A549 treated with GW870086 at 1 μM for 4 hours (cell line): ENCODE measurements around the gene TBL2. TPM values are rescaled to one million over a fixed set of nuclear protein-coding genes. Genes with fewer than 3 reads are reported as not detected.

Source experiments
- total RNA-seq: library from RNA; stranded (reverse); fragments of 200-300 nt; extraction: Qiagen RNA extraction; gene quantifications from 5 replicates; pipeline ENCODE4 v1.2.3, GENCODE V29; 2022; ENCODE audit warnings: low read depth

The TBL2 gene, protein sequence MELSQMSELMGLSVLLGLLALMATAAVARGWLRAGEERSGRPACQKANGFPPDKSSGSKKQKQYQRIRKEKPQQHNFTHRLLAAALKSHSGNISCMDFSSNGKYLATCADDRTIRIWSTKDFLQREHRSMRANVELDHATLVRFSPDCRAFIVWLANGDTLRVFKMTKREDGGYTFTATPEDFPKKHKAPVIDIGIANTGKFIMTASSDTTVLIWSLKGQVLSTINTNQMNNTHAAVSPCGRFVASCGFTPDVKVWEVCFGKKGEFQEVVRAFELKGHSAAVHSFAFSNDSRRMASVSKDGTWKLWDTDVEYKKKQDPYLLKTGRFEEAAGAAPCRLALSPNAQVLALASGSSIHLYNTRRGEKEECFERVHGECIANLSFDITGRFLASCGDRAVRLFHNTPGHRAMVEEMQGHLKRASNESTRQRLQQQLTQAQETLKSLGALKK
- total RNA-seq, result 49.3 to 57.0 TPM (median 50.3 TPM) in 5 replicates

DNA sequence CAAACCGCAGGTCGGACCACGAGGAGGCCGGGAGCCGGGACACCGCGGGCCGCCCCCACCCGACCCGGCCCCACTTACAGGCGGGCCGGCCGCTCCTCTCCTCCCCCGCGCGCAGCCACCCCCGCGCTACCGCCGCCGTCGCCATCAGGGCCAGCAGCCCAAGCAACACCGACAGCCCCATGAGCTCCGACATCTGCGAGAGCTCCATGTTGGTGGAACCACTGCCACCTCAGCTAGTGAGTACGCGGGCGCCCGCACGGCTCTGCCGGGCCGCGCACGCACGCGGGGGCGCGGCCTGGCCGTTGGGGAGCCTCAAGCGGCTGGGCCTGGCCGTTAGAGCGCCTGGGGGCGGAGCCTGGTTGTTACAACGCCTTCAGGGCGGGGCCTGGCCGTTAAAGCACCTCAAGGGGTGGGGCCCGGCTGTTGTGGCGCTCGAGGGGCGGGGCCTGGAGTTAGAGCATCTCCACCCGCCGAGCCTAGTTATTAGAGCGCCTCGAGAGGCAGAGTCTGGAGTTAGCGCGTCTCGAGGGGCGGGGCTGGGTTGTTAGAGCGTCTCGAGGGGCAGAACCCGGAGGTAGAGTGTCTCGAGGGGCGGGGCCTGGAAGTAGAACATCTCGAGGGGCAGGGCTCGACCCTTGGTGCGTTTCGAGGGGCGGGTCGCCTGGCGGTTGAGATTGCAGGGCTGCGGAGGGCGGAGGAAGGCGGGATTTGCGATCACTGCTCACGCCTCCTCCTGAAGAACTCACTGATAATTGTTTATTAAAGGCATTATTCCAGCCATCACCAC is at the start of gene TBL2:
Gene TBL2, minus strand, starts transcription at position 238 of the 787 bp plus-strand sequence. Its CDS starts 30 bp downstream, at position 208.

DNA sequence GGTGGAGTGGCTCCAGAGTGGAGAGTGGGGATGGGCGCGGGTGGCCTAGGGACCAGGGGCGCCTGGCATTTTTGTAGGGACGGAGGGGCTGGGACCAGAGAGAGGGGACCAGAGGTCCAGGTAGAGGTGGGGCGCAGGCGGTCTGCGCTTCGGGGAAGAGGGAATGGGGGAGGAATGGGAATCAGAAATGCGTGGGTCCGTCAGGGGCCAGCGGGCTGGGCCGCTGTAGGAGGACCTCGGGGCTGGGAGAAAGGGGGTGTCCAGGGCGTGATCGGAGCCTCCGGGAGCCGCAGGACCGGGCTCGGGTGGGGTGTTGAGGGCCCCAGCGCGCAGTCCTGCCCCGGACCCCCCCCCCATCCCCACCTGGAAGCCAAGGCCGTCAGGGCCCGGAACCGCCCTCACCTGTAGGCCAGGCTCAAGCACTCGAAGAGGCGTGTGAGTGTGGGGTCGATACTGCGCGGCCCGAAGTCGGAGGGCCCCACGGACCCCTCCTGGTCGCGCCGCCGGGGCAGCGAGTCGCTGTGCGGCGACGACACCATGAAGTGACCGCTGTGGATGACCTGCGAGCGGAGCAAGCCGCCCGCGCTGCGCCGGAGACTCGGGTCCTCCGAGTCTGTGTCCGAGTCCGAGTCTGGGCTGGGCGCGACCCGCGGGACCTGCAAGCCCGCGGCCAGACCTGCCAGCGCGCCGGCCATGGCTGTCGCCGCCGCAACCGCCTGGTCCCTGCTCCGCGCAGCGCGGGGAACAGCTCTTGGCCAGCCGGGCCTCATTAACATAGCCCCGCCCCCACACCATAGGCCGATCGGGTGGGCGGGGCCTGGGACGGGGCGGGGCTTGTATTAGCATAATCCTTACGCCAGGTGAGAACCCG is 45.7 kb upstream of the TBL2 start, which contains the start of gene MLXIPL:
Gene MLXIPL, minus strand, starts transcription at position 725 of the 871 bp plus-strand sequence. Its CDS starts 30 bp downstream, at position 695.

DNA sequence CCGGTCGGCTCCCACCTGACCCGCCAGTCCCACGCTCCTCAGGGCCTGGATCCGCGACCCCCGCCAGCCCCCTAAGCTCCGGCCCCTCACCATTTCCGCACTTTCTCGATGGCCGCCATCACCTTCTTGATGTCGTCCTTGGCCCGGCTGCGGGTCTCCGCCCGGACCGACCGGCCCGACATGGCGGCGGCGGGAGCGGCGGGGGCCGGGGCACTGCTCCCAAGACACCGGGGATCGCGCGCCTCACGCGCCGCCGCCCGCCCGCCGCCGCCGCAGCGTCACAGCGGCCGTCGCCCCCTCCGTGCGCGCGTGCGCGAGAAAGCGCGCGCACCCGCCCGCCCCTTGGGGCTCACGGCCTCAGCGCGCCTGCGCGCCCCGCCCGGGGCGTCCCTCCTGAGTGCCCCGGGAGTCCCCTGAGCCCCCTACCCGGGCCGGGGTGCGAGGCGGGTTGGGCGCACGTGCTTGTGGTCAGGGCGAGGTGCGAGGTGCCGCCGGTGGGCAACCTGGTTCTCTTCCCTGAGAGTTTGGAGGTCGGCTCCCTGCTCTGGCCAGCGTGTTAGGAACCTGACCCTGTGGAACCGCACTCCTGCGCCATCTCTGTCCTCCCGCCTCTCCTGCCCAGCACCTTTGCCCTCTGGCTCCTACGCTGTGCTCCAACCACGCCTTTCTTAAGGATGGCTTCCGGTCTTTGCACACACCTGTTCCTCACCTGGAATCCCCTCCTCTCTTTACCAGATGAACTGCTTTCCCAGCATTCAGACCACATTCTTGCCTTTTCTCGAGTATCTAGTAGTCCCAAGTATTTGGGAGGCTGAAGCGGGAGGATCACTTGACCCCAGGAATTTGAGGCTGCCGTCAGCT is 20.8 kb downstream of the TBL2 start, which contains the start of gene BCL7B:
Gene BCL7B, minus strand, starts transcription at position 294 of the 861 bp plus-strand sequence. Its CDS starts 112 bp downstream, at position 182.

DNA sequence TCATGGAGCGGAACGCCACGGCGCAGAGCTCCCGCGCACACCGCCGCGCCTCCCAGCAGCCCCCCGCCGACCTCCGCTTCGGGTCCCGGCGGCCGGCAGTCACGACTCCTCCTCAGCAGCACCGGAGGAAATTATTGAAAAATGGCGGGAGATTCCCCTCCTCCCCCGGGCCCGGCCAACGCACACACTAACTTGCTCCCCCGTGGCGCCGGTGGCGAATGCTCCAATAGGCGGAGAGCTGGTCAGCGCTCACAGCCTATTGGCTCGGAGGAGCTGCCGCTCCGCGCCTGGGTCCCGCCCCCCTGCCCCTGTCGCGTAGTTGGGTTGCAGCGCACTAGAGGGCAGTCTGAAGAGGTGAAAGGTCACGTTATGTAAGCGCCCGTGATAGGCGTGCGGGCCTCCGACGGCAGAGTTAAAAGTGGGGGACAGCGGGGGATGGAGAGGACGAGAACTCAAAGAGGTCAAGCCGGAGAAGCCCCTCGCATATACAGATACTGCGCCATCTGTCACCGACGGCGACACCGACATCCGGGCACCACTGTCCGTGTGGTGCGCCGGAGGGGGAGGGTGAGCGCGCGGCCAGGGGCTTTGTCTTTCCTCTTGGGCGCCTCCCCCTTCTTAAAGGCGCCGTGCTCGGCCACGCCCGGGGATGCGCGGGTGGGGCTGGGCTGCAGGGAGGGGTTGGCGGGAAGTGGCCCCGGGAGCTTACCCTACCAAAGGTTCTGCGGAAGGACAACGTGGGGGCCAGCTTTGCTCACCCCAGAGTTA is 56.1 kb downstream of the TBL2 start, which contains the start of gene BAZ1B:
Gene BAZ1B, minus strand, starts transcription at position 189 of the 768 bp plus-strand sequence. CDS start 360 bp downstream, outside the sequence.

Other genes with a start within 250 kb of the TBL2 start
- 1.3 to 2.1 TPM (median 1.7 TPM) in 5 replicates for gene FZD9, start 144.8 kb downstream of the TBL2 start, total RNA-seq
- 47.9 to 58.9 TPM (median 56.2 TPM) in 5 replicates for gene BAZ1B, start 56.3 kb downstream of the TBL2 start, total RNA-seq
- gene BCL7B, start 20.9 kb downstream of the TBL2 start, total RNA-seq, result 60.4 to 75.8 TPM (median 68.4 TPM) in 5 replicates
- 1.2 to 1.5 TPM (median 1.3 TPM) in 5 replicates for gene MLXIPL, start 45.9 kb upstream of the TBL2 start, total RNA-seq
- 4.4 to 7.3 TPM (median 6.6 TPM) in 5 replicates for gene VPS37D, start 89.3 kb upstream of the TBL2 start, total RNA-seq
- 8.2 to 10.7 TPM (median 10.2 TPM) in 5 replicates for gene DNAJC30, start 104.9 kb upstream of the TBL2 start, total RNA-seq
- 129 to 166 TPM (median 136 TPM) in 5 replicates for gene BUD23, start 105.0 kb upstream of the TBL2 start, total RNA-seq
- gene STX1A, start 141.1 kb upstream of the TBL2 start, total RNA-seq, result 75.6 to 95.5 TPM (median 88.3 TPM) in 5 replicates
- 21.8 to 28.5 TPM (median 26.4 TPM) in 5 replicates for gene ABHD11, start 160.2 kb upstream of the TBL2 start, total RNA-seq
- gene CLDN3, start 191.7 kb upstream of the TBL2 start, total RNA-seq, result 2.1 to 5.3 TPM (median 3.0 TPM) in 5 replicates